Measurements from ENCODE around the gene ACKR4.

- no peak for TF ChIP-seq CTCF (conservative IDR thresholded peaks at IDR 0.05)
- no peak for TF ChIP-seq ZFX (IDR thresholded peaks at IDR 0.05)
These were observed 3.1 kb upstream of the ACKR4 start for GRCh38 chr3:132593947-132594323.

Measured in C4-2B (cell line).